WTC11 (cell line): ENCODE results near the gene FMNL2. TPM values are rescaled to one million over a fixed set of nuclear protein-coding genes. Genes with fewer than 3 reads are reported as not detected.

Experiments used
- ATAC-seq: fragments of 200-7000 bp; cut with Tn5 transposase; 2 replicates; pipeline ENCODE4 v1.10.0; 2021; ENCODE audit warnings: mild to moderate bottlenecking, moderate library complexity
- CTCF ChIA-PET: fragments of 300-600 bp; sonication (Branson Sonifier 250); formaldehyde crosslinking; loops from one replicate; lab custom pipeline; 2021; ENCODE audit warnings: antibody characterized with exemption; lab: Charles Lee
- POLR2A ChIA-PET: fragments of 350-600 bp; sonication (Branson Sonifier 250); formaldehyde crosslinking; loops from one replicate; lab custom pipeline; 2021; ENCODE audit warnings: antibody characterized with exemption; lab: Charles Lee
- DNase-seq: peaks from one replicate; pipeline ENCODE4 v3.0.0; 2021; ENCODE audit warnings: low spot score
- H3K27ac Mint-ChIP-seq: 2 replicates; pipeline ENCODE4 v1.8.0; 2021; ENCODE audit warnings: mixed read lengths
- H3K27me3 Mint-ChIP-seq: 2 replicates; pipeline ENCODE4 v1.8.0; 2021; ENCODE audit warnings: low read depth, mild to moderate bottlenecking, moderate library complexity, mixed read lengths
- H3K36me3 Mint-ChIP-seq: 2 replicates; pipeline ENCODE4 v1.8.0; 2021; ENCODE audit warnings: mixed read lengths
- H3K4me1 Mint-ChIP-seq: 2 replicates; pipeline ENCODE4 v1.8.0; 2022; ENCODE audit warnings: mixed read lengths
- H3K4me3 Mint-ChIP-seq: 2 replicates; pipeline ENCODE4 v1.8.0; 2021; ENCODE audit warnings: mild to moderate bottlenecking, moderate library complexity, mixed read lengths
- H3K9me3 Mint-ChIP-seq: 2 replicates; pipeline ENCODE4 v1.8.0; 2021; ENCODE audit warnings: mixed read lengths
- AFF4 ChIP-seq: sonication (generic); formaldehyde crosslinking; IDR thresholded peaks from 2 replicates; pipeline ENCODE4 v1.8.1; 2023; ENCODE audit warnings: mild to moderate bottlenecking, missing genetic modification reagents, borderline replicate concordance
- FOXK1 ChIP-seq: sonication (generic); formaldehyde crosslinking; IDR thresholded peaks from 2 replicates; pipeline ENCODE4 v1.8.0; 2022; ENCODE audit warnings: mild to moderate bottlenecking, moderate library complexity, missing genetic modification reagents
- HMGXB4 ChIP-seq: sonication (generic); formaldehyde crosslinking; IDR thresholded peaks from 2 replicates; pipeline ENCODE4 v1.8.1; 2023; ENCODE audit warnings: mild to moderate bottlenecking, moderate library complexity, missing genetic modification reagents
- KAT7 ChIP-seq: sonication (generic); formaldehyde crosslinking; IDR thresholded peaks from 2 replicates; pipeline ENCODE4 v1.8.1; 2023; ENCODE audit warnings: missing genetic modification reagents, mild to moderate bottlenecking, borderline replicate concordance
- MAX ChIP-seq: sonication (generic); formaldehyde crosslinking; IDR thresholded peaks from 2 replicates; pipeline ENCODE4 v1.8.0; 2022; ENCODE audit warnings: mild to moderate bottlenecking, missing genetic modification reagents
- NFYB ChIP-seq: sonication (generic); formaldehyde crosslinking; conservative IDR thresholded peaks from 2 replicates; pipeline ENCODE4 v1.8.0; 2022; ENCODE audit warnings: low read depth, missing genetic modification reagents
- NR3C1 ChIP-seq: sonication (generic); formaldehyde crosslinking; conservative IDR thresholded peaks from 2 replicates; pipeline ENCODE4 v1.8.1; 2023; ENCODE audit warnings: low read depth, mild to moderate bottlenecking, missing genetic modification reagents
- PREB ChIP-seq: sonication (generic); formaldehyde crosslinking; IDR thresholded peaks from 2 replicates; pipeline ENCODE4 v1.8.1; 2022; ENCODE audit warnings: mild to moderate bottlenecking, missing genetic modification reagents, moderate library complexity, borderline replicate concordance
- PRRX2 ChIP-seq: fragments of 250-450 bp; sonication (Bioruptor Pico); IDR thresholded peaks from 2 replicates; pipeline ENCODE4 v1.8.0; 2021; ENCODE audit warnings: mild to moderate bottlenecking
- SOX15 ChIP-seq: fragments of 250-450 bp; sonication (Bioruptor Pico); IDR thresholded peaks from 2 replicates; pipeline ENCODE4 v1.9.0; 2021; ENCODE audit warnings: mild to moderate bottlenecking
- TEAD1 ChIP-seq: sonication (generic); formaldehyde crosslinking; IDR thresholded peaks from 2 replicates; pipeline ENCODE4 v1.8.0; 2022; ENCODE audit warnings: mild to moderate bottlenecking, missing genetic modification reagents
- TEAD4 ChIP-seq: sonication (generic); formaldehyde crosslinking; IDR thresholded peaks from 2 replicates; pipeline ENCODE4 v1.8.0; 2022; ENCODE audit warnings: mild to moderate bottlenecking, missing genetic modification reagents
- total RNA-seq: library from RNA; stranded (reverse); gene quantifications from 3 replicates; pipeline ENCODE4 v1.2.3, GENCODE V29; 2021
- TF ChIP-seq, protein P1 (sequence below): sonication (generic); formaldehyde crosslinking; IDR thresholded peaks from 2 replicates; pipeline ENCODE4 v1.8.1; 2022; ENCODE audit warnings: low read depth, missing genetic modification reagents, borderline replicate concordance

FMNL2 gene
- total RNA-seq, 1 experiment from 2014 or later, result 43.0 TPM

GRCh38 chr2:152298754-152299153, 36.2 kb upstream of the FMNL2 start:
- POLR2A ChIA-PET, result interaction anchor here (0.6 kb wide), 1 partner anchor 540 kb away, joined by 3 read pairs; no protein-coding TSS in a partner anchor
- no peaks in the 10 kb centered on the region for H3K36me3 Mint-ChIP-seq
- no peaks in the 10 kb centered on the region for H3K27me3 Mint-ChIP-seq
- DNase-seq (no peak), ATAC-seq (no peak)
- H3K9me3 Mint-ChIP-seq, result no peaks in the 10 kb centered on the region
- H3K4me3 Mint-ChIP-seq, result no peak overlapping the region
- TF ChIP-seq PREB, result no peak
- H3K27ac Mint-ChIP-seq, result no peak overlapping the region
- CTCF ChIA-PET, result no interaction called here
- H3K4me1 Mint-ChIP-seq, result 0 out of 2 replicates have a peak, but pooled peaks cover 10% of the 10 kb centered on the region

- no peak for ATAC-seq
- Mint-ChIP-seq H3K4me3 (no peak overlapping the region), H3K27me3 (no peaks in the 10 kb centered on the region), H3K27ac (no peak overlapping the region), H3K36me3 (no peaks in the 10 kb centered on the region), H3K9me3 (peaks cover 4% of the 10 kb centered on the region; the same call in 1 of the 2 replicates), H3K4me1 (0 out of 2 replicates have a peak, but pooled peaks cover 10% of the 10 kb centered on the region)
- CTCF ChIA-PET, result no interaction called here
- TF ChIP-seq AFF4 (no peak), TEAD4 (CRISPR knock-in tag) (no peak), SOX15 (CRISPR knock-in tag) (no peak), KAT7 (CRISPR knock-in tag) (no peak), NR3C1 (CRISPR knock-in tag) (no peak), NFYB (CRISPR knock-in tag) (no peak), FOXK1 (CRISPR knock-in tag) (no peak), PRRX2 (CRISPR knock-in tag) (no peak)
- TF ChIP-seq, protein P1, sequence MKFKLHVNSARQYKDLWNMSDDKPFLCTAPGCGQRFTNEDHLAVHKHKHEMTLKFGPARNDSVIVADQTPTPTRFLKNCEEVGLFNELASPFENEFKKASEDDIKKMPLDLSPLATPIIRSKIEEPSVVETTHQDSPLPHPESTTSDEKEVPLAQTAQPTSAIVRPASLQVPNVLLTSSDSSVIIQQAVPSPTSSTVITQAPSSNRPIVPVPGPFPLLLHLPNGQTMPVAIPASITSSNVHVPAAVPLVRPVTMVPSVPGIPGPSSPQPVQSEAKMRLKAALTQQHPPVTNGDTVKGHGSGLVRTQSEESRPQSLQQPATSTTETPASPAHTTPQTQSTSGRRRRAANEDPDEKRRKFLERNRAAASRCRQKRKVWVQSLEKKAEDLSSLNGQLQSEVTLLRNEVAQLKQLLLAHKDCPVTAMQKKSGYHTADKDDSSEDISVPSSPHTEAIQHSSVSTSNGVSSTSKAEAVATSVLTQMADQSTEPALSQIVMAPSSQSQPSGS (CRISPR knock-in tag), result no peak
- no peak for DNase-seq
- POLR2A ChIA-PET, result no interaction called here
These were observed 33.8 kb upstream of the FMNL2 start for GRCh38 chr2:152301131-152301530.

GRCh38 chr2:152303951-152304350, 31.0 kb upstream of the FMNL2 start:
- no peak for TF ChIP-seq HMGXB4 (CRISPR knock-in tag)
- no peak for TF ChIP-seq TEAD1 (CRISPR knock-in tag)
- TF ChIP-seq MAX, result no peak
- TF ChIP-seq, all 79 proteins: peak for 0
- POLR2A ChIA-PET, result no interaction called here
- no peak for DNase-seq
- CTCF ChIA-PET, result no interaction called here
- Mint-ChIP-seq H3K9me3 (peaks cover 4% of the 10 kb centered on the region; the same call in 1 of the 2 replicates), H3K27me3 (no peaks in the 10 kb centered on the region), H3K36me3 (no peaks in the 10 kb centered on the region), H3K4me3 (no peak overlapping the region), H3K27ac (no peak overlapping the region), H3K4me1 (0 out of 2 replicates have a peak, but pooled peaks cover 6% of the 10 kb centered on the region)
- no peak for ATAC-seq
